HG02588 (cell line): ENCODE results near the gene TSC22D3.
"Not testable (repeated sequence)": the region's sequence is repeated elsewhere in the genome, so short reads cannot be mapped to it uniquely, and the experiment has no call there.

Source experiments
- ATAC-seq: cut with Tn5 transposase; IDR thresholded peaks from one replicate; pipeline ENCODE4 v1.9.1; 2021; ENCODE audit warnings: mild to moderate bottlenecking, moderate library complexity; ENCODE audit not compliant: unreplicated experiment

Gene TSC22D3

DNA sequence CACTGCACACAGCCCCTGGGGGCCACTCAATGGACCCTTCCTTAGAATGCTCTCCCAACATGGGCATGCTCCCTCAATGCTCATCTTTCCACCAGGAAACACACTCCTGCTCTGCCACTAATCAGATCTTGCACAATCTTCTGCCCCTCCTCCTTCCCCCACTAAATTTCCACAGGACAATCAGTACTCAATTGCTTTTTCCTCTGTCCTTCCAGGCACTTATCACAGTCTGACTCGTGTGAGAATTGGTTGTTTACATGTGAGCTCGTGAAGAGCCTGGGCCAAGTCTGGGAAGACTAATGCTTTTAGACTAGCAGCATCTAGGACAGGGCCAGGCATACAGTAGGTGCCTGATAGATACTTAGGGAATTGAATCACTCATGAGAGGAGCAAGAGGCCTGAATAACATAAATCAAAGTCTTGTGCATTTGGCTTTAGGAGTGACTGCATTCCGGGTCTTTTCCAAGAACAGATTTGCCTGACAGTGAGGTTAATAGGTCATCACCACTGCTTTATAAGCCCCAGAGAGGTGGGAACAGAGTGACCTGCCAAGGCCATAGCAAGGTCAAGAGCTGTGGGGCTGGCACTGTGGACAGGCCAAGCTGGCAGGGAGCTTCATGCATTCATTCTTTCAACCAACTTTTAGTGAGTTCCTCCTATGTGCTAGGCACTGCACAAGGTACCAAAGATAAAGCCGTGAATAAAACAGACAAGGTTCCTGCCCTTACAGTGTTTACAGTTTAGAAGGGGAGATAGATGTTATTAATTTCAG, 92.3 kb downstream of the TSC22D3 start:
- ATAC-seq: no peak

DNA sequence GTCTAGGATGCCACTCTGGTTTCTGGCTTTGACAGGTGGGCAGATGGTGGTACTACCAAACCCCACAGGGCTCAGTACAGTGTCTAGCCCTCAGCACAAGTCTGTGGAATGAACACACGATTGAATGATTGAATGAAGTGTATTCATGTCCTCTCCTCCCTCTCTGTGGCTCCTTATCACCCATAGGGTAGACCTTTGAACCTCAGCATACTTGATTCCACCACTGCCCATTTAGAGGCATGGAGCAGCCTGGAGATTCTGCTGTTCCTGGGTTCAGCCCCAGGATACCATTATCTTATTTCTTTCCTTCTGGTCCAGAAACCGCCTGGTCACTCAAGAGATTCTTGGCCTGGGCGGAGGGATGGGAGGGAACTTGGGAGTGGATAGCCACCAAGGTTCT, 93.3 kb downstream of the TSC22D3 start:
- no peak for ATAC-seq

DNA sequence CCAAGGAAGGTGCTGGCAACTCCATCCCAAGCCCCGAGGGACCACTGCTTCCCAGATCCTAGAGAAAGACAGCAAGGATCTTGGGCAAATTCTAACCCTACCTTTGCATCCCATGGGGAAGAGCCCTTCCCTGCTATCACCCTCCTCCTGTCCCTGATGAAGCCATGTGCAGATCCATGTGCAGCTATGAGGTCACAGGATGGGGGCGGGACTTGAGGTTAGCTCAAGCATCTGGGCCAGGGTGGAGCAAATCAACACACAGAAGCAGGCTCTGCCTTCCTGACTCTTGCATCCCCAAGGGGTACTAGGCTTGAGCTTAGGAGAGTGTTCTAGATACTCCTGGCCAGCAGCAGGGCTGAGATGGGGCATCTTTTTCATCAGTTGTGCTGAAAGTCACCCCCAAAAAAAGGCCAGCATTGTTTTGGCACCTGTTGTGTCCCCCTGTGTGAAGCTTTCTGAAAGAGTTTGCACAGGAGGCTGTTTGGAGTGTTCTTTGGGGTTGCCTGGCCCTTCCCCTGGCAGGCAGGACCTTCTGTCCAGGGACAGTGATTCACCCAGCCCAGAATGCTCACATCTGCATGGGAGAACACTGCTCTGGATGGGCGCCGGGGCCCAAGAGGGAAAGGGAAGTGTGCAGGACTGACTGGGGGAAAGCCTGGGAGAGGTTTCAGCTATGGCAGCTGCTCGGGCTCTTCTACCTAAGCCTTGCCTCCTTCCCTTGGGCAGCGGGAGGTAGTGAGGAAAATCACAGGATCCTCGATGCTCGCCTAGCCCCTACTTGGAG, 96.4 kb downstream of the TSC22D3 start:
- no peak for ATAC-seq

DNA sequence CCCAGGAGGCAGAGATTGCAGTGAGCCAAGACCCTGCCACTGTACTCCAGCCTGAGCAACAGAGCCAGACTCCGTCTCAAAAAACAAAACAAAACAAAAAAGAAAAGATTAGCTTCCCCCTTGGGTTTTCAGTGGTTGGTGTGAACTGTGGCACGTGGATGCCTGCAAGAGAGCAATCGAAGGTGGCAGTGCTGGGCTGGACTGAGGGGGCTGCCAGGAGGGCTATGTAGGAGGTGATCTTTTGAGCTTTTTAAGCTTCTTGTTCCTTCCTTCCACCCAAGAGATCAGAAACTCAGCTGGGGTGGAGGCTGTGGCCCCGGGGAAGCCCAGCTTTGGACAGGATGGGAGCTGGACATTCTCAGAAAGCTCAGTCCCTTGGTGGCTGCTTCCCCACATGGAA, 97.7 kb downstream of the TSC22D3 start:
- no peak for ATAC-seq

DNA sequence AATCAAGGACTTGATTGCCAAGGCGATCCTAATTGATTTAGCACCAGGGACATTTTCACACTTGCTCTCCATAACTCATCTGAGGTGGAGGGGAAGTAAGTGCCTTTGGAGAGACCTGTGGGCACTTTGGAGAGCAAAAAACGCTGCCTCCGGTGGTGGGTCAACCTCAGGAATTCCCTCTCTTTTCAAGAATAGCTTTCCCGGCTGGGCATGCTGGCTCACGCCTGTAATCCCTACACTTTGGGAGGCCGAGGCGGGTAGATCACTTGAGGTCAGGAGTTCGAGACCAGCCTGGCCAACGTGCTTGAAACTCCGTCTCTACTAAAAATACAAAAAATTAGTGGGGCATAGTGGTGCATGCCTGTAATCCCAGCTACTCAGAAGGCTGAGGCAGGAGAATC, 98.1 kb downstream of the TSC22D3 start:
- no peak for ATAC-seq

DNA sequence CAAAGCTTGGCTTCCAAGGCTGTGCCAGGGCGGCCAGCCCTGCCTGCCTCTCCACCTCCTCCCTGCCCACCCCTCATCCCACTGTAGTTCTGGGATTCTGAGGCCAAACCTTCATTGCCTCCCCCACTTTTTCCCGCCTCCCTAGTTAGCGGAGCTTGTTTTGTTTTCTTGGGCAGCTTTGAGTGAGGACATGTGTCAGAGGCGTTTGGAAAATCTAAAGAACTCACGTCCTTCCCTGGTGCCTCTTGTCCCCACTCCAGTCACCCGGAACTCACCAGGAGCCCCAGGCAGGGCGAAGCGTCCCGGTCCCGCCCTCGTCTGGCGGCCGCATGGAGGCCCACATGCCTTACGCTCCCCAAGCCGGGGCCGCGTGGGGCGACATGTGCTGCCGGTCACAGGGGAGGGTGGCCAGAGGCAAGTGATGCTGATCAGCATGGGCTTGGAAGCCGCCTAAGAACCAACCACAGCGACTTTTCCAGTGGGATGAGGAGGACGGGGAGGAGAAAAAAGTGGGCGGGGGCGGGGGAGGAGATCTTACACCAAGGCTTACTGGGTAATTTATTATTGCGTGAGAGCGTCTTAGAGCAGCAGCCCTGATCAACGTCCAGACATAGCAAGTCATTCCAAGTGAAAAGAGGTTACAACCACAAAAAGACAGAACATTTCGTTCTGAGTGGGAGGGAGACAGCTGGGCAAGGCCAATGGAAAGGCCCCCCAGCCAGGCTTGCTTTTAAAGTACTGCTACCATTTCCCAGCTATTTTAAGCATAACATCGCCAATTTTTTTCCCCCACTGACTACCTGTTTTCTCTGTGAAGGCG, 98.8 kb downstream of the TSC22D3 start:
- no peak for ATAC-seq

DNA sequence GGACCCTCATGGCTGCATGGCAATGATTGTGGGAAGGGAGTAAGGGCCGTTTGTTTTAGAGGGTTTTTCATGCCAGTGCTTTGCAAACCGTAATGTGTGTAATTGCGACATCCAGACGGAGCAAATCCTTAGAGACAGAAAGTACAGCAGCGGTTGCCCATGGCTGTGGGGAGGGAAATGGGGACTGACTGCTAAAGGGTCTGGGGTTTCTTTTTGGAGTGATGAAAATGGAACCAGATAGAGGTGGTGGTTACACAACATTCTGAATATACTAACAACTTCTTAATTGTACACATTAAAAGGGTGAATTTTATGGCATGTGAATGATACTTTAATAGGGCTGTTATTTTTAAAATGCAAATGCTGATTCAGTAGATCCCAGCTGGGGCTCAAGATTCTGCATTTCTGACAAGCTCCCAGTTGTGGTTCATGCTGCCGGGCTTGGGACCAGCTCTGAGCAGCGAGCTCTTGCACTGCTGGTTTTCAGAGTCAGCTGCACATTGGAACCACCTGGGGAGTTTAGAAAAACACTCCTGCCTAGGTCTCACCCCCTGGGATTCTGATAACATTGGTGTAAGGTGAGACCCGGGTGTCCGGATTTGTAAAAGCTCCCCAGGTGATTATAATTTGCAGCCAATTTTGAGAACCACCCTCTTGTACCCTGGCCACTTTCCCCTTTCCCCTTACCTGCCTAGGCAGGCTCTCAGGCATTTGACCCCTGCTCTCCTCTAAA, 99.6 kb downstream of the TSC22D3 start:
- no peak for ATAC-seq

DNA sequence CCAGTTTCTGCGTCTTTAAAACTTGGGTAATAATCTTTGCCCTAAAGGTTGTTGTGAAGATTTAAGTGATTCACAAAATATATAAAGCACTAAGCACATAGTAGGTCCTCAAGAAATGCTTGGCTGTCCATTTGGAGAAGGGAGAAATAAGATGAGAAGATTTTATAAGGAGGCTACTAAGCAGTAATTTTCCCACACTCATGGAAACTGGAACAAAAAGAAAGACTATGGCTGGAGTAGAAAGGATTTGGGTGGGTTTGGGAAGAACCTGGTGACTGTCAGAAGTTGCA, 100.3 kb downstream of the TSC22D3 start:
- ATAC-seq: no peak

DNA sequence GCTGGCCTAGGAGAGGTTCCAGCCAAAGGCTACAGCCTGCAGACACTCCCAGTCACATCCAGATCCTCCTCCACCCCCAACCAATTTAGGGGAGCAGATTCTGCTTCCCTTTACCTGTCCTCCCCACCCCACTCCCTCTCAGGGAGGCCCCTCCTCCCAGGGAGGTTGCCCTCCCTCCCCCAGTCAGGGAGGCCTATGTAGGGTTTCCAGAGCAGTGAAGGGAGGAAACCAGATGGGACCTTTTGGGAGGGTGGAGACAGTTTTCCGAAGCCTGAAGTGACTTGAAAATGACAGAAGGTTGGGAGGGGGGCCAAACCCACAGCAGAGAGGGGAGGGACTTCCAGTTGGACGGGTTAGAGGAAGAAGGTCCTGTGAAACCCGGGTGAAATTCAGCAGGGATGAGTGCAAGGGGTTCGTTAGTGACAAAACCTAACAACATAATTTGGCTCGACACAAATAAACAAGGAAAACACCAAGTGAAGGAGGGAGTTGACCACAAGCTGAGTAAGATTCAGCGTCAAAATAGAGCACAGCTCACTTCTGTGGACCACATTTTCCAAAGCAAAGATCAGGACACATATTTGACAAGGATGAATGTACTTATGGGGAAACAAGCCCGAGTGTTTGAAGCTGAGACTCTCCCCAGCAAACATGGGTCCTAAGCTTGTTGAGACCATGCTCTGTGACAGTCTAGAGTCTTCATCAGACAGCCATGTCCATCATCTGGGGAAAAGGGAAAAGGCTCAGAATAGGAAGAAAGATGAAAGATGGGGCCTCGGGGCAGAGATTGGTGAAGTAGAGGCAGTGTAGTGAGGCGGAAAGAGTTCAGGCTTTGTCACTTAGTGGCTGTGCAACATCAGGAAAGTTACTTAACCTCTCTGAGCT, 100.9 kb downstream of the TSC22D3 start:
- ATAC-seq: no peak

DNA sequence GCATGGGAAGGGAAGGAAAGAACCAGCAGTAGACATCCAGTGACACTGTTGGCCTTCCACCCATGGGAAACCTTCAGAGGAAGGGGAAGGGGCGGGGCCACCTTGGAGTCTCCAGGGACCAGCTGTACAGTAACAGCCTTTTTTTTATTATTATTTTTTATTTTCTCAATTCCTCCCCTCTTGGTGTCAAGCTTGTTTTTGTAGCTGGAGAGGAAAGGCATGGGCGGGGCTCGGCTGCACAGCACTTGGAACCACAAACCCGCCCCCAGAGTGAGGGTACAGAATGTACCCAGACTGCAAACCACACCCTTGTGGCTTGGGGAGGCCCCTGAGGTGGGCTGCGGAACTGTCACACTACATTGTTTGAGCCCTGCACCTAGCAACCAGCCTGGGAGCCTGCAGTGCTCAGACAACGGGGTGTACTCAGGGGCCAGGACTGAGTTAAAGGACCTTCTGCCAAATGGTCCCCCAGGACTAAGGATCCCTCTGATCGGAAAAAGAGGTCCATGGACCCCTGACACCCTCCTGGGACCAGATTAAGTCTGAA, 101.6 kb downstream of the TSC22D3 start:
- ATAC-seq: peak; percentile 86

DNA sequence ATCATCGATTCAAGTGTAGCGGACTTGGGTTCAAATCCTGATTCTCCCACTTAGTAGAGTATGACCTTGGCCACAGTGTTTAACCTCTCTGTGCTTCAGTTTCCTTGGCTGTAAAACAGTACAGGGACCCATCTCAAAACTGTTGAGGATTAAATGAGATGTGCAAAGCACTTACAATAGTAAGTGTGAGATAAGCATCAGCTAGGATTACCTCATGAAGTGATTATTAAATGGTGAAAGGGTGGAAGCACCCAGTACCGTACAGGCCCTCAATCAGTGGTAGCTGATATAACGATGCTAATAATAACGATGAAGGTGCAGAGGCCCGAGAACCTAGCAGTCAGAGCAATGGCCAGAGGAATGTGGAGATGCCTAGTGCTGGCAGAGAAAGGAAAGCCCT, 102.2 kb downstream of the TSC22D3 start:
- ATAC-seq: peak; percentile 1

DNA sequence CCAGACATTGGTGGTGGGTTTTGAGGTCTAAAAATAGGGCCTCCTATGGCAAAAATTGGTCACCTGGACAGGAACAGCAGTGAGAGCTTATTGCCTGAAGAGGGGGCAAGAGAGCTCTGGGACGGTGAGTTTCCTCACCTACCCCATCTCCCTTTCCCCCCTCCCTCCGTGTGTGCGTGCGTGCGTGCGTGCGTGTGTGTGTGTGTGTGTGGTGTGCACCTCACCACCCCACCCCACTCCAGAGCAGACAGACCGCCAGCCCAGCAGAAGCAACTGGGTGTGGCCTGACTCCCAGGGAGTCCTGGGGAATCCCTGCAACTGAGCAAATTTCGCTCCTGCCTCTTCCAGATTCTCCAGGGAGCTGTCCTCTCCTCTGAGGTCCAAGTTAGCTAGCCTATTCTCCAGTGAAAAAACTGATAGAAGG, 102.6 kb downstream of the TSC22D3 start:
- peak; percentile 27 for ATAC-seq

DNA sequence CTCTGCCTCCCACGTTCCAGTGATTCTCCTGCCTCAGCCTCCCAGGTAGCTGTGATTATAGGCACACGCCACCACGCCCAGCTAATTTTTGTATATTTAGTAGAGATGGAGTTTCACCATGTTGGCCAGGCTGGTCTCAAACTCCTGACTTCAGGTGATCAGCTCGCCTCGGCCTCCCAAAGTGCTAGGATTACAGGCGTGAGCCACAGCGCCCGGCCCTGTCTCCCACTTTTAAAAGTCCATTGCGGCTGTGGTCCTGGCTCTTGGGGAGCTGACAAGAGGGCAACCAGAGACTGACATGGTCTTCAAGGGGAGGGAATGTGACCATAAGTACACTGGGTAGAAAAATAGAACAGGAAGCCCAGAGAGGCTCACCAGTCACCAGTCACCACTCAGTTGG, 104.3 kb downstream of the TSC22D3 start:
- ATAC-seq: not testable (repeated sequence)

DNA sequence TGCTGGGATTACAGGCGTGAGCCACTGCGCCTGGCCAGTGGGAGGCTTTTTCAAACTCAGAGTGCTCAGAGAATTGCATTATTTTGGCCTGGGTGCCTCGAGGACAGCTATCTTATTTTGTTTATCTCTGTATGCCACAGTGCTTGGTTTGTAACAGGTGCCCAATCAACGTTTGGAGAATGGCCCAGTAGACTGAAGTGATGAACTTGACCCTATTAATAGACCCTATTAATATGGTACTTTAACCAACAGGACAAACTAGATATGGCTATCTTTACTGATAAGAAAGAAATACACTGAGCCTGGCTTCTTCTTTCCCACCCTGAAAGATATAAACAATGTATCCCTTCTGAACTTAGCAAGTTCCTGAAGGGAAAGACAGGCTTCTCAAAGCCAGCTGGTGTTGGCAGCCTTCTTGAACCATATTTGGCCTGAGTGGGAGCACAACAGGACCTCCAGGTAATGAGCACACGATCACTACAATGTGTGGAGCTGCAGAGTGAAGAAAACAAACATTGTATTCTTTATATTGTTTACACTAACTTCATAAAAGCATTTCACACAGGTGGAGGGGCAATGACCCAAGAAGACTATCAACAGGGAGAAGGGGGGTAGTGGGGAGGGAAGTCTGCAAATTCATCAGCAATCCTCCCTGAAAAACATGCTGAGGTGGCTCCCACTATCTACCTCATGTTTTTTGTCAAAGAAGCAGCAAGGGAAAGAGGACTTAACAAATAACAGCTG, 105.5 kb downstream of the TSC22D3 start:
- no peak for ATAC-seq

DNA sequence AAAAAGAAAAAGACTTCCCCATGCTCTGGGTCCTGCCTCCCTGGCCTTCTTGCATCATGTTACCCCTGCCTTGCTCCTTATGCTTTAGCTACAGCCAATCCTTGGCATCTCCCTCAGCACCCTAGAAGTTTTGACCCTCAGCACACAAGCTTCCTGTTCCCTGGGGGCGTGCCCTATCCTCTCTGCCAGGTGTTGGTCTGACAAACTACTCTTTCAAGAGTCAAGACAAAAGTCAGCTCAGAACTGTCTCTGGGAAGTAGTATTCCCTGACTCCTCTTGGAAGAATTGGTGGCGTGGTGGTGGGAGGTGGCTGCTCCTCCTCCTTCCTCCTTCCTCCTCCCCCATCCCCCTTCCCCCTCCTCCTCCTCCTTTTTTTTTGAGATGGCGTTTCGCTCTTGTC, 106.3 kb downstream of the TSC22D3 start:
- ATAC-seq: no peak

DNA sequence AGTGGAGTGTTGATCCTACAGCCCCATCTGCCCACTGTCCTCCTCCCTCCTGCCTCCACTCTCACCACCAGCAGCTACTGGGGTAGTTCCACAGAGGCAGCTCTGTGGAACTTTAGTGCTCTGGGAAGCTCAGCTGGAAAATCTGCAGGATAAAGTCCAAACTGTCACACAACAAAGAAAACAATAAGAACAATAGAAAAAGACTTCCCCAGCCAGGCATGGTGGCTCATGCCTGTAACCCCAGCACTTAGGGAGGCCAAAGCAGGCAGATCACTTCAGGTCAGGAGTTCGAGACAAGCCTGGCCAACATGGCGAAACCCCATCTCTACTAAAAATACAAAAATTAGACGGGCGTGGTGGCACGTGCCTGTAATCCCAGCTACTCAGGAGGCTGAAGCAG, 106.9 kb downstream of the TSC22D3 start:
- not testable (repeated sequence) for ATAC-seq

DNA sequence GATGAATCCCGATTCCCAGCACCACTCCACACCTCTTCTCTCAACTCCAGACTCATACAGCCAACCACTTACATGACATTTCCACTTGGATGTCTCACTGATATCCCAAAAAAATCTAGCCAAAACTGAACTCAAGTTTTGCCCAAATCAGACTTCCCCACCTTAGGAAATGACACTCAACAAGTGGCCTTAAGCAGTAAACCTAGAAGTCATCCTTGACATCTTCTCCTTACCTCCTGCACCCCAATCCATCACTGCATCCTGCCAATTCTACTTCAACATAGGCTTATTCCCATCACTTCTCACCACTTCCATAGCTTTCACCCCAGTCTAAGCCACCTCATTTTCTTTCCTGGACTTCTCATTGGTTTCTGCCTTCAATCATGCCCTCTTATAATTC, 108.2 kb downstream of the TSC22D3 start:
- no peak for ATAC-seq

DNA sequence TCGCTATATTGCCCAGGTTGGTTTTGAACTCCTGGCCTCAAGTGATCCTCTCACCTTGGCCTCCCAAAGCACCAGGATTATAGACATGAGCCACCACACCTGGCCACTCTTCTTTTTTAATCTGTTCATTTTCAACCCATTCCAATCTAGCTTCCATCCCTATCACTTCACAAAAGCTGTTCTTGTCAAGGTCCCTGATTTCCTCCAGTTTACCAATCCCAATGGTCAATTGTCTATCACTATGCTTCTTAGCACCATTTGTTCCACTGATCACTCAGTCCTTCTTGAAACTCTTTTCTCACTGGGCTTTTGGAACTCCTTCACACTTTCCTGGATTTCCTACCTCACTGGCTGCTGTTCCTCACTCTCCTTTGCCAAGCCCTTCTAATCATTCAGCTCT, 108.7 kb downstream of the TSC22D3 start:
- no peak for ATAC-seq
